CD4-positive, alpha-beta T cell treated with Interleukin-17A for 4 hours (primary cell): ENCODE measurements around the gene PRDM13.
"Not testable (repeated sequence)": the region's sequence is repeated elsewhere in the genome, so short reads cannot be mapped to it uniquely, and the experiment has no call there.

ENCODE experiments used
- DNase-seq: peaks from one replicate; pipeline ENCODE4 v3.0.0-alpha.2; 2020; ENCODE audit warnings: mixed read lengths

PRDM13 gene

GRCh38 chr6:99606656-99607415, at the start of gene PRDM13:
Gene PRDM13 (plus strand): TSS chr6:99606833. CDS start chr6:99607035, 202 bp downstream.
- DNase-seq, result no peak

GRCh38 chr6:99559057-99559456, 47.6 kb upstream of the PRDM13 start:
- DNase-seq, result no peak

GRCh38 chr6:99560668-99561067, 46.0 kb upstream of the PRDM13 start:
- no peak for DNase-seq

GRCh38 chr6:99563056-99563723, 43.4 kb upstream of the PRDM13 start:
- no peak for DNase-seq

- DNase-seq, result peak; percentile 88
Observed at GRCh38 chr6:99568103-99568933, 38.3 kb upstream of the PRDM13 start, which contains the start of gene CCNC. Gene CCNC (minus strand): TSS chr6:99568660. CDS start chr6:99568527, 133 bp downstream.

- no peak for DNase-seq
Observed at GRCh38 chr6:99573980-99574617, 32.5 kb upstream of the PRDM13 start.

GRCh38 chr6:99575544-99576227, 30.9 kb upstream of the PRDM13 start:
- DNase-seq, result no peak

GRCh38 chr6:99579781-99580180, 26.9 kb upstream of the PRDM13 start:
- no peak for DNase-seq

- no peak for DNase-seq
Observed at GRCh38 chr6:99587792-99588191, 18.8 kb upstream of the PRDM13 start.

- DNase-seq, result peak; percentile 74
Observed at GRCh38 chr6:99588618-99589289, 17.9 kb upstream of the PRDM13 start.

- DNase-seq, result no peak
Observed at GRCh38 chr6:99589290-99589672, 17.4 kb upstream of the PRDM13 start.

GRCh38 chr6:99589907-99590493, 16.6 kb upstream of the PRDM13 start:
- DNase-seq, result no peak

- DNase-seq, result peak; percentile 10
Observed at GRCh38 chr6:99590728-99591672, 15.6 kb upstream of the PRDM13 start.

- no peak for DNase-seq
Observed at GRCh38 chr6:99591673-99592364, 14.8 kb upstream of the PRDM13 start.

GRCh38 chr6:99592900-99593299, 13.7 kb upstream of the PRDM13 start:
- no peak for DNase-seq

GRCh38 chr6:99594696-99595095, 11.9 kb upstream of the PRDM13 start:
- not testable (repeated sequence) for DNase-seq

GRCh38 chr6:99602520-99603420, 3.9 kb upstream of the PRDM13 start:
- peak; percentile 10 for DNase-seq
